Muscle of back (tissue), 11 donors: ENCODE data around the gene FRMD4B. TPM values are rescaled to one million over a fixed set of nuclear protein-coding genes. Genes with fewer than 3 reads are reported as not detected.

ENCODE experiments used
- DNase-seq, 3 donors: peaks; one replicate each; pipeline versions ENCODE4 v3.0.0 to v3.0.0-alpha.2; 2013
- polyA plus RNA-seq, 10 donors: library from polyadenylated mRNA; unstranded; fragments of 120-200 nt; gene quantifications; one replicate each; pipeline ENCODE4 v1.2.1, GENCODE V29; 2013; ENCODE audit not compliant: insufficient read length in 10 of 10

The FRMD4B gene
- polyA plus RNA-seq, 10 donors, result 10.9 to 19.6 (median 17.6) TPM

GRCh38 chr3:69204315-69204957 lies 181.5 kb downstream of the FRMD4B start:
- no peak for DNase-seq

- no peak for DNase-seq
Observed at GRCh38 chr3:69203631-69204314, 182.1 kb downstream of the FRMD4B start.

- DNase-seq, result no peak
Observed at GRCh38 chr3:69201658-69202057, 184.2 kb downstream of the FRMD4B start.

GRCh38 chr3:69200384-69201068 lies 185.4 kb downstream of the FRMD4B start:
- peak; percentile 25 to 63 (median 37) for DNase-seq

- DNase-seq, result no peak
Observed at GRCh38 chr3:69199942-69200341, 185.9 kb downstream of the FRMD4B start.

- no peak for DNase-seq
Observed at GRCh38 chr3:69197922-69198530, 187.9 kb downstream of the FRMD4B start.

- DNase-seq, result no peak
Observed at GRCh38 chr3:69197455-69197854, 188.4 kb downstream of the FRMD4B start.

GRCh38 chr3:69196876-69197275 lies 189.0 kb downstream of the FRMD4B start:
- no peak for DNase-seq

- DNase-seq, result no peak
Observed at GRCh38 chr3:69194431-69195165, 191.3 kb downstream of the FRMD4B start.

- no peak for DNase-seq
Observed at GRCh38 chr3:69193749-69194148, 192.1 kb downstream of the FRMD4B start.

- peak in 2 of 3 donors; percentile 23 to 55 for DNase-seq
Observed at GRCh38 chr3:69191516-69191915, 194.4 kb downstream of the FRMD4B start.

GRCh38 chr3:69189487-69189886 lies 196.4 kb downstream of the FRMD4B start:
- no peak for DNase-seq

- DNase-seq, result no peak
Observed at GRCh38 chr3:69186575-69187093, 199.3 kb downstream of the FRMD4B start.

- DNase-seq, result peak in 2 of 3 donors; percentile 9 to 59
Observed at GRCh38 chr3:69182588-69183316, 203.1 kb downstream of the FRMD4B start.

GRCh38 chr3:69181592-69182211 lies 204.2 kb downstream of the FRMD4B start:
- DNase-seq, result peak in 1 of 3 donors; percentile 15

GRCh38 chr3:69180869-69181591 lies 204.9 kb downstream of the FRMD4B start:
- DNase-seq, result no peak

GRCh38 chr3:69179740-69180372 lies 206.0 kb downstream of the FRMD4B start:
- DNase-seq, result no peak

GRCh38 chr3:69178838-69179739 lies 206.8 kb downstream of the FRMD4B start:
- no peak for DNase-seq
